ENCODE data around the gene TUBB2A.
"Not testable (repeated sequence)": the region's sequence is repeated elsewhere in the genome, so short reads cannot be mapped to it uniquely, and the experiment has no call there.

The TUBB2A gene

GRCh38 chr6:3179945-3180344 lies 22.6 kb upstream of the TUBB2A start:
- DNase-seq, result not testable (repeated sequence)

DNA sequence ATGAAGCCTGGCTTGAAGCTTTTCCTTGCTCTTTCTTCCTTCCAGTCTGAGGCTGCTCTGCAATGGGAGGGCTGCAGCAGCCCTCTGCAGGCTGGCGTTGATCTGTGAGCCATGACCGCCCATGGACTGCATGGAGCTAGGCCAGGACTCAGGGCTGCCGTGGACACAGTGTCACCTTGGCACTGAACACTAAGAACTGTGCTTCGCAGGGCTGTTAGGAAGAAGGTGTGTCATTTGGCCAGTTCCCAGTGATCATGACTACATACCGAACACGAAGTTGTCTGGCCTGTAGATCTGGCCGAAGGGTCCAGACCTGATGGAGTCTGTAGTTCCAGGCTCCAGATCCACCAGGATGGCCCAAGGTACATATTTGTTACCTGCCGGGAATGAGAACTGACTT lies 21.3 kb upstream of the TUBB2A start:
- not testable (repeated sequence) for DNase-seq

- peak; percentile 76 for DNase-seq
These were observed 19.4 kb upstream of the TUBB2A start for GRCh38 chr6:3176562-3177355.

GRCh38 chr6:3175715-3176402 lies 18.5 kb upstream of the TUBB2A start:
- DNase-seq, result no peak

- DNase-seq, result not testable (repeated sequence)
These were observed 16.3 kb upstream of the TUBB2A start for GRCh38 chr6:3173636-3174089.

DNA sequence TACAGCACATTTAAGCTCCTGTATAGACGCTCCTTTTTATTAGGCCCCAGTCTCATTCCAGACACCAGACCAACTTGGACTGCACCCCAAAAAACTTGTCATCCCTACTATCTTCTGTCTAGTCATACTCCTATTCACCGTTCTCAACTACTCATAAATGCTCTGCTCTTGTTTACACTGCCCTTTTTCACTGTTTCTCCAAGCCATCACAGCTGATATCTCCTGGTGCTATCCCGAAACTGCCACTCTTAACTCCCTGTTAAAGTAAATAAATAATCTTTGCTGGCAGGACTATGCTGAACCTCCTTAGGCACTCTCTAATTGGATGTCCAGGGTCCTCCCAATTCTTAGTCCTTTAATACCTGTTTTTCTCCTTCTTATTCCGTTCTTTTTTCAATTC lies 15.4 kb upstream of the TUBB2A start:
- not testable (repeated sequence) for DNase-seq

GRCh38 chr6:3171313-3172175 lies 14.2 kb upstream of the TUBB2A start:
- not testable (repeated sequence) for DNase-seq

DNA sequence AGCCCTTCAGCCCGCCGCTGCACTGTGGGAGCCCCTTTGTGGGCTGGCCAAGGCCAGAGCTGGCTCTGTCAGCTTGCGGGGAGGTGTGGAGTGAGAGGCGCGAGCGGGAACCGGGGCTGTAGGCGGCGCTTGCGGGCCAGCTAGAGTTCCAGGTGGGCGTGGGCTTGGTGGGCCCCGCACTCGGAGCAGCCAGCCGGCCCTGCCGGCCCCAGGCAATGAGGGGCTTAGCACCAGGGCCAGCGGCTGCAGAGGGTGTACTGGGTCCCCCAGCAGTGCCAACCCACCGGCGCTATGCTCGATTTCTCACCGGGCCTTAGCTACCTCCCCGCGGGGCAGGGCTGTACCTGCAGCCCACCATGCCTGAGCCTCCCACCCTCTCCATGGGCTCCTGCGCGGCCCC lies 13.3 kb upstream of the TUBB2A start:
- not testable (repeated sequence) for DNase-seq

- DNase-seq, result not testable (repeated sequence)
These were observed 10.7 kb upstream of the TUBB2A start for GRCh38 chr6:3168046-3168445.

GRCh38 chr6:3166535-3167225 lies 9.3 kb upstream of the TUBB2A start:
- not testable (repeated sequence) for DNase-seq

DNA sequence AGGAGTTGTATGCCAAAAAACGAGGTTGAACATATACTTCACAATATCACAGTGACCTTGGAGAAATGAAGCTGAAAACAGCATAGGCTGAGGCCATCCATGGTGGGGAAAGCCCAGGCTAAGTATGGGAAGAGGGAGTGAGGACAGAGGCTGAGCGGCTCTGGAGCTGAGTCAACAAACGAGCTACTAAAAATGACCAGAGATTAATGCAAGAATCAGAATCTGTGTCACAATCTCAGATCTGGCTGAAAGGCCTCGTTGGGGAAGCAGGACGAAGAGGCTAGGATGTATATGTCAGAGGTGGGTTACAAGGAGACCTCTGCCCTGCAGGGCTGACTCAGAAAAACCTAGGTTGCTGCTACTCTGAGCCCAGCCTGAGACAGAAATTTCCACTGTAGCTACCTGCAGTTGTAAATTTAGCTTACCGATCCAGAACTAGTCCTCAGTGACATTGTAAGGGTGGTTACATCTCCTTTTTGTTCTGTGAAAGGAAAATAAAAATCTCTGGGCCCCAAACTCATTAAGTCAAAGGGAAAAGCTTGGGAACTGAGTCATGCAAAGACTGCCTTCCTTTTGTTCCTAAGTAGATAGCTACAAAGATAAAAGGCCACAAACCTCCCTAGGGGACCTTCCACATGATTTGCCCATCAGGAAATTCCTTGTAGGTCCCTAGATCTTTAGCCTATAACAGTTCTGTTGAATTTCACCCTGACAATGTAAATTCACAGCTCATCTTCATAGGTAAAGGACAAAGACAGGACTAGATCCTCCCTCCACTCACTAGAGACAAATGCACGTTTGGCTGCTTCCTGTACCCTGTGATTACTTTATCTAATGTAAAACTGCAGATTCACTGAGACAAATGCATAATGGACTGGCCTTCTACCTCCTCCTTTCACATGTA lies 8.5 kb upstream of the TUBB2A start:
- no peak for DNase-seq

GRCh38 chr6:3164388-3164787 lies 7.0 kb upstream of the TUBB2A start:
- no peak for DNase-seq

DNA sequence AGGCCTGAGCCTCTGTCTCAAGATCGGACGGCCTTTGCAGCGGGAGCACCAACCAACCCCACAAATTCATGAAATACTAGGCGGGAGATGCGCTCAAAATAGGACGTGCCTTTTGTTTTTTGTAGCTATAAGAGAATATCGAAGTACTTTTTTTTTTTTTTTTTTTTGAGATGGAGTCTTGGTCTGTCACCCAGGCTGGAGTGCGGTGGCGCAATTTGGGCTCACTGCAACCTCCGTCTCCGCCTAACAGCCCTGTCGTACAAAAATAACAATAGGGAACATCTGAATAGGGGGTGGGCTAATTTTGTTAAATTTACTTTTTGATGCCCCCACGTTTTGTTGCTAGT lies 5.9 kb upstream of the TUBB2A start:
- no peak for DNase-seq

DNA sequence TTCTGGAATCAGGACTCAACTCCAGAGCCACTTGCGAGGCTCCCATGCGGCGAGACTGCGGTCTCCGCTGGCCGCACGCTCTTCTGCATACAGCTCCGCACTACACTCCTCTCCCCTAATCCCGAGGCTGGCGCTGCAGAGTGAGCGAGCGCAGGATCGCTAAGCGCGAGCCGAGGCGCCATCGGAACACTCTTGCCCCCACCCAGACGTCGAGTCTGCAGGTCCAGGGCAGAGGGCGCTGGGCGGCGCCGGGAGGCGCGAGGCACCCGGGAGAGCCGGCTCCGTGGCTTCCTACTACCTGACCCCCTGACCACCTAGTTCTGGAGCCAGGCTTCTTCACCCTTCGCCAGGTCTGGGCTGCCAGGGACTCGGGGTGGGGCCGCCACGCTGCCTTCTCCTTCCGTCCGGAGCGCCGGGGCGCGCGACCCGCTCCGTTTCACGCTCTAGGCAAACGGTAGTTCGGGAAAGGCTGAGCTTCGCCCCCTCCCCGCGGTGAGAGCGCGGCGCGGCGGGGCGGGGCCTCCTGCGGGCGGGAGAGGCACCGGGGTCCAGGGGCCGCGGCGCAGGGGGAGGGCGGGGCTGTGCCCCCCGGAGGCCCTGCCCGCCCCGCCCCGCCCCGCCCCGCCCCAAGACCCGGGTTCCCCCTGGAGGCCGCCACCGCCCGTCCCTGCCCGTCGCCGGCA lies 5.4 kb upstream of the TUBB2A start:
- peak; percentile 93 for DNase-seq

- peak; percentile 72 for DNase-seq
These were observed 4.7 kb upstream of the TUBB2A start for GRCh38 chr6:3162067-3162497.

DNA sequence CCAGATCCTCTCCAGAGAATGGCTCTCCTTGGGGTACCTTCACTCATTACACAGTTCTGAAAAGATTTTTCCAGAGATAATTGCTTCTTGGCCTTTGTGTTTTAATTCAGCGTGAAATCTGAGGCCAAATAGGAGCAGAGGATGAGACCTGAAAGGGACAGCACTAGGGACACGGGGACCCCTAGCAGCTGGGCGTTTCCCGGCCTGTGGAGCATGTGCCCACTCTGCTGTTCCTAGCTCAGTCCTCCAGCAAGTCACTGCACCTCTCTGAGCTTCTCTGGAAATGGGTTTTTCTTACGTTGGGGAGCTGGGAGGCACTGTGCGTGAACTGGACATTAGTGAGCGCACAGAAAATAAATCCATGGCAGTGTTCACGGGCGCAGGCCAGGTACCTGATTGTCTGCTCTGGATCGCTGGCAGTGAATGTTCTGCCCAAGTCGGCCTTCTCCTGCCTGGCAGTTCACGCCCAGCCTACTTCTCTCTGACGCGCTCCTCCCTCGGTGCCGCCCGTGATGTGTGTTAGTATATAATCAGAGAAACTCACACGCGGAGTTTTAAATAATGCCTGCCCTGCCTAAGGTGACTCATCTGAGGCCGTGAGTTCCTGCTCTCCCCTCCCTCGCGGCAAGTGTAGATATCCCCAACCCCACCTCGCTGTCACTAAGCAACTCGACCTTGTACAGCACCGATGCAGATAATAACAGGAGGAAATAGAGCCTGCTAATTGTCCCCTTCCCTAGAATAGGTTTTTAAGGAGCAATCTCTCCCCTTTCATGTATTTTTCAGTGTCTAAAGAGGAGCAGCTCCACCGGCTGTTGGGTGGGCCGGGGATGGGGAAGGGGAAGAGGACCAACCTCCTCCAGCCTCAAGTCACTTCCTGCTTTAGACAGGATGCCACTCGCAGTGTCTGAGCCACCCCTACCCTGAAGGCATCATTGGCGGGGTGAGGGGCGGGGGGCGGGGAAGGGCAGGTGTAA lies 2.7 kb upstream of the TUBB2A start:
- DNase-seq, result peak; percentile 94

DNA sequence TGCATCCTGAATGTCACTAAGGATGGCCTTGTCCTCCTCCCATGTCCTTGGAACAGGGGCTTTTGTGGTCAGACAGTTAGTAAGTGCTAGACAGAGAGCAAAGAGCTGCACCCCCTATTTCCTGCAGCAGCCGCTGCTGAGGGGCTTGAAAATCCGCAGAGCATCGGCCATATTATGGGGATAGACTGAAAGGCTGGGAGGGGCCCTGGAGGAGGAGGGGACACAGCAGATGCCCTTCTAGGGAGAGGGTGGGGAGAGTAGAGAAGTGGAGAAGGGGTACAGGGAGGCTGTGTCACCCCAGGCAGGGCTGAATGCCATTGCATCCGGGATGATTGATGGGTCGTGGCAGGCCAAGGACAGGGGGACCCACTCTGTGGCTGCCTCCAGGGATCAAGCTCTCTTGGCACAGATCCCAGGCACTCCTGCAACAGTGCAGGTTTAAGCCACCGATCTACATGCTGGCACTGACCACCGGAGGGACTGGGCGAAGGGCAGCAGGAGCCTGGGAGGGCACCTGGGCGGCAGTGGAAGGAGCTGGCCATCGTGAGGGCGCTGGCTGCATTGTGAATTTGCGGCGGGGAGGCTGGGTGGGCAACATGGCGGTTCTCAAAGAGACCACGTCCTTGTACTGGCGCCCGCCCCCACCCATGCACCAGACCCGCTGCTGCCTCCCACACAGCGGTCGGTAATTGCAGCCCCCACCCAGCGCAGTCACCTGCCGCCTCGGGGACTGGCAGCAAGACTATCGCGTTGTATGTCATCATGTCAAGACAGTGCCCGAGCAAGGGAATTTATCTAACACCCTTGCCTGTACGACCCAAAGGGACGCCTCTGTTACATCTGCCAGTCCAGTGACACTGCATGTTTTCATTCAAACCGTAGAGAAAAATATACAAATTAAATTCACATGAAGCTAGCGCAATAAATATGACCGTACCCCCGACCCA lies 887 bp downstream of the TUBB2A start:
- peak; percentile 67 for DNase-seq

GRCh38 chr6:3155416-3155815 lies 1.9 kb downstream of the TUBB2A start:
- not testable (repeated sequence) for DNase-seq

All from NCI-H69 (cell line).